ENCODE measurements around the gene HSPA1L. TPM values are rescaled to one million over a fixed set of nuclear protein-coding genes. Genes with fewer than 3 reads are reported as not detected.

The HSPA1L gene
- total RNA-seq, 3 donors from 2014 or later (not counting 1 experiment from before 2014, with no cell fraction given) = 2.0 to 4.5 (median 3.6) TPM

- no peak overlapping the region for H3K27ac Mint-ChIP-seq
- no peaks in the 10 kb centered on the region for H3K9me3 Mint-ChIP-seq
- ATAC-seq = no peak
- DNase-seq = no peak
- Histone ChIP-seq H3K27me3 (ENCODE audit: control insufficient read depth, insufficient read depth, low read length) (no peaks in the 10 kb centered on the region), H3K9me3 (ENCODE audit: control insufficient read depth, insufficient read depth, low read length) (no peaks in the 10 kb centered on the region), H3K27ac (ENCODE audit: low read length) (no peak overlapping the region), H3K36me3 (ENCODE audit: control insufficient read depth, insufficient read depth, low read length) (peaks cover 3% of the 10 kb centered on the region), H3K4me3 (ENCODE audit: low read length) (no peak overlapping the region), H3K4me1 (ENCODE audit: control insufficient read depth, insufficient read depth, low read length) (no peaks in the 10 kb centered on the region)
- WGBS (ENCODE audit: insufficient coverage) = 95% methylated on average over 8 of the region's 8 CpGs
- intact Hi-C loops (cut with micrococcal nuclease) = no loop called here
- H3K36me3 Mint-ChIP-seq = no peaks in the 10 kb centered on the region
- H3K4me3 Mint-ChIP-seq = no peak overlapping the region
- no peaks in the 10 kb centered on the region for H3K27me3 Mint-ChIP-seq (ENCODE audit: low read depth in 2 of 2)
- peaks cover 0 to 5% of the 10 kb centered on the region in 2 donors for H3K4me1 Mint-ChIP-seq
- no peak for TF ChIP-seq CTCF (IDR thresholded peaks at IDR 0.05)
Observed at GRCh38 chr6:31761343-31761742, 53.7 kb downstream of the HSPA1L start.

GRCh38 chr6:31760790-31761189 lies 54.3 kb downstream of the HSPA1L start:
- no peak for ATAC-seq
- 96% methylated on average over 5 of the region's 5 CpGs for WGBS (ENCODE audit: insufficient coverage)
- H3K27ac Mint-ChIP-seq = no peak overlapping the region

More at GRCh38 chr6:31760790-31761189, 54.3 kb downstream of the HSPA1L start:
- intact Hi-C loops (cut with micrococcal nuclease) = no loop called here
- DNase-seq = no peak
- no peak for TF ChIP-seq CTCF (IDR thresholded peaks at IDR 0.05)
- Mint-ChIP-seq H3K4me3 (no peak overlapping the region), H3K9me3 (no peaks in the 10 kb centered on the region), H3K4me1 (peaks cover 0 to 5% of the 10 kb centered on the region in 2 donors), H3K27me3 (ENCODE audit: low read depth in 2 of 2) (no peaks in the 10 kb centered on the region), H3K36me3 (no peaks in the 10 kb centered on the region)
- H3K27ac ChIP-seq (ENCODE audit: low read length) = no peak overlapping the region
- no peaks in the 10 kb centered on the region for H3K4me1 ChIP-seq (ENCODE audit: control insufficient read depth, insufficient read depth, low read length)
- no peak overlapping the region for H3K4me3 ChIP-seq (ENCODE audit: low read length)
- H3K27me3 ChIP-seq (ENCODE audit: control insufficient read depth, insufficient read depth, low read length) = no peaks in the 10 kb centered on the region
- peaks cover 3% of the 10 kb centered on the region for H3K36me3 ChIP-seq (ENCODE audit: control insufficient read depth, insufficient read depth, low read length)
- no peaks in the 10 kb centered on the region for H3K9me3 ChIP-seq (ENCODE audit: control insufficient read depth, insufficient read depth, low read length)

Other genes starting within 250 kb of the HSPA1L start
- 10 to 100 TPM in 1 of 3 donors, 1 to 10 TPM in 2; 7.6 to 13.1 (median 8.7) TPM for gene LTA, start 243.0 kb downstream of the HSPA1L start, total RNA-seq
- 10 to 100 TPM; 24.2 to 60.8 (median 46.9) TPM for gene TNF, start 239.7 kb downstream of the HSPA1L start, total RNA-seq
- gene LTB, start 232.9 kb downstream of the HSPA1L start, total RNA-seq = 10 to 100 TPM; 17.7 to 42.1 (median 32.6) TPM
- gene LST1, start 229.0 kb downstream of the HSPA1L start, total RNA-seq = 100 to 1,000 TPM in 1 of 3 donors, 10 to 100 TPM in 2; 25.4 to 120 (median 50.5) TPM
- 100 to 1,000 TPM; 120 to 173 (median 137) TPM for gene NCR3, start 222.3 kb downstream of the HSPA1L start, total RNA-seq
- 10 to 100 TPM in 2 of 3 donors, 1 to 10 TPM in 1; 8.7 to 47.0 (median 17.9) TPM for gene AIF1, start 200.0 kb downstream of the HSPA1L start, total RNA-seq
- 100 to 1,000 TPM; 264 to 294 (median 294) TPM for gene PRRC2A, start 194.6 kb downstream of the HSPA1L start, total RNA-seq
- 100 to 1,000 TPM; 264 to 303 (median 274) TPM for gene BAG6, start 162.6 kb downstream of the HSPA1L start, total RNA-seq
- gene APOM, start 159.4 kb downstream of the HSPA1L start, total RNA-seq = 1 to 10 TPM; 2.6 to 2.8 (median 2.7) TPM
- 10 to 100 TPM; 25.9 to 29.9 (median 27.4) TPM for gene C6orf47, start 154.5 kb downstream of the HSPA1L start, total RNA-seq
- 10 to 100 TPM; 16.0 to 20.3 (median 18.2) TPM for gene GPANK1, start 150.3 kb downstream of the HSPA1L start, total RNA-seq
- 100 to 1,000 TPM; 140 to 157 (median 141) TPM for gene CSNK2B, start 149.2 kb downstream of the HSPA1L start, total RNA-seq
- gene LY6G5B, start 145.3 kb downstream of the HSPA1L start, total RNA-seq = 10 to 100 TPM; 39.9 to 50.0 (median 46.0) TPM
- gene LY6G5C, start 134.2 kb downstream of the HSPA1L start, total RNA-seq = 1 to 10 TPM; 2.0 to 7.9 (median 2.7) TPM
- 10 to 100 TPM; 92.0 to 97.6 (median 94.2) TPM for gene ABHD16A, start 112.0 kb downstream of the HSPA1L start, total RNA-seq
- gene LY6G6F, start 108.4 kb downstream of the HSPA1L start, total RNA-seq = 1 to 10 TPM in 2 of 3 donors, under 1 TPM in 1; 0.97 to 3.2 (median 1.4) TPM
- under 1 TPM in 1 of 3 donors, not detected in 2; 0.94 TPM for gene LY6G6D, start 99.9 kb downstream of the HSPA1L start, total RNA-seq
- gene LY6G6C, start 93.5 kb downstream of the HSPA1L start, total RNA-seq = not detected
- gene MPIG6B, start 91.9 kb downstream of the HSPA1L start, total RNA-seq = 10 to 100 TPM in 2 of 3 donors, 1 to 10 TPM in 1; 9.4 to 19.0 (median 12.8) TPM
- 10 to 100 TPM; 22.3 to 36.1 (median 24.6) TPM for gene DDAH2, start 86.0 kb downstream of the HSPA1L start, total RNA-seq
- 100 to 1,000 TPM; 348 to 363 (median 355) TPM for gene CLIC1, start 78.8 kb downstream of the HSPA1L start, total RNA-seq
- gene MSH5, start 75.3 kb downstream of the HSPA1L start, total RNA-seq = 10 to 100 TPM; 28.2 to 44.6 (median 43.7) TPM
- gene SAPCD1, start 52.6 kb downstream of the HSPA1L start, total RNA-seq = 10 to 100 TPM in 1 of 3 donors, 1 to 10 TPM in 2; 5.4 to 14.5 (median 6.9) TPM
- gene VWA7, start 38.0 kb downstream of the HSPA1L start, total RNA-seq = 1 to 10 TPM; 2.4 to 4.7 (median 3.2) TPM
- 10 to 100 TPM; 45.2 to 58.6 (median 49.2) TPM for gene VARS1, start 19.5 kb downstream of the HSPA1L start, total RNA-seq
- 10 to 100 TPM; 28.1 to 34.9 (median 29.2) TPM for gene LSM2, start 8.3 kb downstream of the HSPA1L start, total RNA-seq
- gene HSPA1A, start 260 bp upstream of the HSPA1L start, total RNA-seq = 10 to 100 TPM; 24.4 to 34.6 (median 34.5) TPM
- 100 to 1,000 TPM in 1 of 3 donors, 10 to 100 TPM in 1, 1 to 10 TPM in 1; 8.5 to 112 (median 15.3) TPM for gene HSPA1B, start 12.5 kb upstream of the HSPA1L start, total RNA-seq
- 10 to 100 TPM; 36.1 to 69.6 (median 51.5) TPM for gene NEU1, start 47.5 kb upstream of the HSPA1L start, total RNA-seq
- gene SLC44A4, start 63.7 kb upstream of the HSPA1L start, total RNA-seq = under 1 TPM in 1 of 3 donors, not detected in 2; 0.48 TPM
- gene EHMT2, start 82.4 kb upstream of the HSPA1L start, total RNA-seq = 10 to 100 TPM; 49.3 to 56.6 (median 55.8) TPM
- gene ZBTB12, start 86.8 kb upstream of the HSPA1L start, total RNA-seq = under 1 TPM; 0.54 to 0.77 (median 0.63) TPM
- gene C2, start 112.4 kb upstream of the HSPA1L start, total RNA-seq = 1 to 10 TPM in 2 of 3 donors, under 1 TPM in 1; 0.55 to 1.3 (median 1.0) TPM
- gene CFB, start 130.8 kb upstream of the HSPA1L start, total RNA-seq = under 1 TPM in 1 of 3 donors, not detected in 2; 0.45 TPM
- 10 to 100 TPM; 52.6 to 62.3 (median 56.3) TPM for gene NELFE, start 143.7 kb upstream of the HSPA1L start, total RNA-seq
- gene SKIC2, start 143.9 kb upstream of the HSPA1L start, total RNA-seq = 100 to 1,000 TPM; 119 to 184 (median 151) TPM
- 10 to 100 TPM; 37.9 to 54.3 (median 49.0) TPM for gene DXO, start 156.9 kb upstream of the HSPA1L start, total RNA-seq
- gene C4A, start 166.8 kb upstream of the HSPA1L start, total RNA-seq = 1 to 10 TPM; 5.0 to 8.2 (median 5.4) TPM
- gene C4B, start 199.5 kb upstream of the HSPA1L start, total RNA-seq = 1 to 10 TPM; 4.0 to 5.1 (median 4.6) TPM
- gene CYP21A2, start 223.1 kb upstream of the HSPA1L start, total RNA-seq = under 1 TPM in 2 of 3 donors, not detected in 1; 0.28 to 0.43 TPM

Data from natural killer cell (primary cell).